ENCODE data around the gene CORT. TPM values are rescaled to one million over a fixed set of nuclear protein-coding genes. Genes with fewer than 3 reads are reported as not detected.

Gene CORT
- total and polyA plus RNA-seq, 10 of the 15 experiments (the other 5 are each of a cell fraction or from before 2014, with no cell fraction given), result 0.09 to 0.49 (median 0.23) TPM; not detected in 1

DNA sequence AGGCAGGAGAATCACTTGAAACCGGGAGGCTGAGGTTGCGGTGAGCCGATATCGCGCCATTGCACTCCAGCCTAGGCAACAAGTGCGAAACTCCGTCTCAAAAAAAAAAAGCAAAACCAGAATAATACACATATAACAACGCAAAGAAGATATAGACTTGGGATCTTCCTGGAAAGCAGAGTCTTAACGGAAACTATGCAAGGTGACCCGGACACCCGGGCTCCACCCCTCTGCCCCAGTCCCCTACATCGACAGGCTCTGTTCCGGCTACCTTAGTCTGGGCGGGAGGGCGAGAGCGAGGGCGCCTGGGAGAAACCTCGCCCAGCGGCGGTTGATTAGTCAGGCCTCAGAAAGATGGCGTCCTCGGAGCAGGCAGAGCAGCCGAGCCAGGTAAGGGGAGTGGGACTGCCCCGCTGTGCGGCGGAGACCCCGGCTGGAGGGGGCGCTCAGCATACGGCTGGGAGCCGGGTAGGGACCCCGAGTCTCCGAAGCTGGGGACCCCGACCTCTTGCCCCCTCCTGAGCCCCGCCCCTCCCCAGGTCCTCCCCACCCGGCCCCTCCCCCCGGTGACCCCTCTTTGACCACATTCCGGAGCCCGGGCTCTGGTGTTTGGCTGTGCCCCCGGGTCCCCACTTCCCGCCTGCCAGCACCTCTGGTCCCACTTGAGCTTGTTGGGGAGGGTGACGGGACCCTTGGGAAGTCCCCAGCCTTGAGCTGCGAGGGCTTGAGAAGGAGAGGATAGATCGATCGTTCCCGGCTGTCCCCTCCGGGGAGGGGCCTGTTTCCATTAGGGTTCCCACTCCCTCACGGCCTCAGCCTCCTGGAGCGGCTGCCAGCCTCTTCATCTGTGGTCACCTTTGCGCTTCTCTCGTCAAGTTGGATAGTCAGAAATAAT is 25.0 kb downstream of the CORT start, which contains the start of gene PEX14 (continued):
- TF ChIP-seq BCL11A (IDR thresholded peaks at IDR 0.05; ENCODE audit: low read depth, low read length) (no peak), TCF3 (IDR thresholded peaks at IDR 0.05; ENCODE audit: borderline replicate concordance, insufficient read depth, low read depth, low read length) (no peak), KDM1A (IDR thresholded peaks at IDR 0.05; ENCODE audit: borderline replicate concordance) (no peak), ZNF217 (IDR thresholded peaks at IDR 0.05) (no peak; the same call in 1 of the 2 replicates), MEF2A (IDR thresholded peaks at IDR 0.05; ENCODE audit: insufficient read depth, low read depth, low read length) (0 out of 2 replicates have a peak, but pooled peaks have one; percentile 34), TAF1 (IDR thresholded peaks at IDR 0.05; ENCODE audit: borderline replicate concordance, low read depth, low read length) (peak; percentile 93), CEBPB (IDR thresholded peaks at IDR 0.05; ENCODE audit: borderline replicate concordance in 1 of 2, low read depth in 2 of 2, low read length in 2 of 2) (no peak), RCOR1 (conservative IDR thresholded peaks at IDR 0.05; ENCODE audit: low read depth, low read length) (no peak), RFX5 (IDR thresholded peaks at IDR 0.05; ENCODE audit: low read depth, low read length) (no peak), KLF5 (IDR thresholded peaks at IDR 0.05; ENCODE audit: partially characterized antibody) (no peak), TCF12 (IDR thresholded peaks at IDR 0.05; ENCODE audit: low read depth, low read length) (no peak), NFXL1 (IDR thresholded peaks at IDR 0.05; ENCODE audit: borderline replicate concordance) (no peak), ETV6 (conservative IDR thresholded peaks at IDR 0.05 in 1 of 2, IDR thresholded peaks at IDR 0.05 in 1 of 2; ENCODE audit: borderline replicate concordance in 1 of 2, low read depth in 1 of 2) (no peak), RB1 (IDR thresholded peaks at IDR 0.05; ENCODE audit: borderline replicate concordance) (no peak), JUNB (IDR thresholded peaks at IDR 0.05) (no peak), CREB1 (IDR thresholded peaks at IDR 0.05; ENCODE audit: low read depth) (peak; percentile 65), YBX1 (IDR thresholded peaks at IDR 0.05) (no peak), MEF2B (IDR thresholded peaks at IDR 0.05; ENCODE audit: partially characterized antibody, poor library complexity, severe bottlenecking) (no peak), CHD1 (IDR thresholded peaks at IDR 0.05; ENCODE audit: low read depth, low read length) (no peak), ZNF384 (IDR thresholded peaks at IDR 0.05; ENCODE audit: borderline replicate concordance, low read depth, low read length) (no peak), SIN3A (IDR thresholded peaks at IDR 0.05; ENCODE audit: low read depth, low read length) (peak; percentile 74; the same call in 1 of the 2 replicates)
- TF ChIP-seq, protein P1, sequence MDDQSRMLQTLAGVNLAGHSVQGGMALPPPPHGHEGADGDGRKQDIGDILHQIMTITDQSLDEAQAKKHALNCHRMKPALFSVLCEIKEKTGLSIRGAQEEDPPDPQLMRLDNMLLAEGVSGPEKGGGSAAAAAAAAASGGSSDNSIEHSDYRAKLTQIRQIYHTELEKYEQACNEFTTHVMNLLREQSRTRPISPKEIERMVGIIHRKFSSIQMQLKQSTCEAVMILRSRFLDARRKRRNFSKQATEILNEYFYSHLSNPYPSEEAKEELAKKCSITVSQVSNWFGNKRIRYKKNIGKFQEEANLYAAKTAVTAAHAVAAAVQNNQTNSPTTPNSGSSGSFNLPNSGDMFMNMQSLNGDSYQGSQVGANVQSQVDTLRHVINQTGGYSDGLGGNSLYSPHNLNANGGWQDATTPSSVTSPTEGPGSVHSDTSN (IDR thresholded peaks at IDR 0.05; ENCODE audit: insufficient replicate concordance, low read depth, low read length), result no peak
- TF ChIP-seq, protein P2, sequence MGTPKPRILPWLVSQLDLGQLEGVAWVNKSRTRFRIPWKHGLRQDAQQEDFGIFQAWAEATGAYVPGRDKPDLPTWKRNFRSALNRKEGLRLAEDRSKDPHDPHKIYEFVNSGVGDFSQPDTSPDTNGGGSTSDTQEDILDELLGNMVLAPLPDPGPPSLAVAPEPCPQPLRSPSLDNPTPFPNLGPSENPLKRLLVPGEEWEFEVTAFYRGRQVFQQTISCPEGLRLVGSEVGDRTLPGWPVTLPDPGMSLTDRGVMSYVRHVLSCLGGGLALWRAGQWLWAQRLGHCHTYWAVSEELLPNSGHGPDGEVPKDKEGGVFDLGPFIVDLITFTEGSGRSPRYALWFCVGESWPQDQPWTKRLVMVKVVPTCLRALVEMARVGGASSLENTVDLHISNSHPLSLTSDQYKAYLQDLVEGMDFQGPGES (IDR thresholded peaks at IDR 0.05), result no peak
- TF ChIP-seq, protein P3, sequence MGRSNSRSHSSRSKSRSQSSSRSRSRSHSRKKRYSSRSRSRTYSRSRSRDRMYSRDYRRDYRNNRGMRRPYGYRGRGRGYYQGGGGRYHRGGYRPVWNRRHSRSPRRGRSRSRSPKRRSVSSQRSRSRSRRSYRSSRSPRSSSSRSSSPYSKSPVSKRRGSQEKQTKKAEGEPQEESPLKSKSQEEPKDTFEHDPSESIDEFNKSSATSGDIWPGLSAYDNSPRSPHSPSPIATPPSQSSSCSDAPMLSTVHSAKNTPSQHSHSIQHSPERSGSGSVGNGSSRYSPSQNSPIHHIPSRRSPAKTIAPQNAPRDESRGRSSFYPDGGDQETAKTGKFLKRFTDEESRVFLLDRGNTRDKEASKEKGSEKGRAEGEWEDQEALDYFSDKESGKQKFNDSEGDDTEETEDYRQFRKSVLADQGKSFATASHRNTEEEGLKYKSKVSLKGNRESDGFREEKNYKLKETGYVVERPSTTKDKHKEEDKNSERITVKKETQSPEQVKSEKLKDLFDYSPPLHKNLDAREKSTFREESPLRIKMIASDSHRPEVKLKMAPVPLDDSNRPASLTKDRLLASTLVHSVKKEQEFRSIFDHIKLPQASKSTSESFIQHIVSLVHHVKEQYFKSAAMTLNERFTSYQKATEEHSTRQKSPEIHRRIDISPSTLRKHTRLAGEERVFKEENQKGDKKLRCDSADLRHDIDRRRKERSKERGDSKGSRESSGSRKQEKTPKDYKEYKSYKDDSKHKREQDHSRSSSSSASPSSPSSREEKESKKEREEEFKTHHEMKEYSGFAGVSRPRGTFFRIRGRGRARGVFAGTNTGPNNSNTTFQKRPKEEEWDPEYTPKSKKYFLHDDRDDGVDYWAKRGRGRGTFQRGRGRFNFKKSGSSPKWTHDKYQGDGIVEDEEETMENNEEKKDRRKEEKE (IDR thresholded peaks at IDR 0.05), result no peak
- TF ChIP-seq, protein P4, sequence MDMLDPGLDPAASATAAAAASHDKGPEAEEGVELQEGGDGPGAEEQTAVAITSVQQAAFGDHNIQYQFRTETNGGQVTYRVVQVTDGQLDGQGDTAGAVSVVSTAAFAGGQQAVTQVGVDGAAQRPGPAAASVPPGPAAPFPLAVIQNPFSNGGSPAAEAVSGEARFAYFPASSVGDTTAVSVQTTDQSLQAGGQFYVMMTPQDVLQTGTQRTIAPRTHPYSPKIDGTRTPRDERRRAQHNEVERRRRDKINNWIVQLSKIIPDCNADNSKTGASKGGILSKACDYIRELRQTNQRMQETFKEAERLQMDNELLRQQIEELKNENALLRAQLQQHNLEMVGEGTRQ (IDR thresholded peaks at IDR 0.05; ENCODE audit: borderline replicate concordance, low read depth, low read length), result no peak
